Coronary artery (tissue), 2 donors: ENCODE measurements around the gene TJP1.

Source experiments
- DNase-seq: peaks from one replicate; pipeline ENCODE4 v3.0.0-alpha.2; 2017; ENCODE audit warnings: low spot score
- H3K27ac ChIP-seq, 2 donors: fragments of 200-600 bp; sonication (generic); one replicate each; pipeline ENCODE4 v1.5.1; 2016 to 2019
- H3K4me3 ChIP-seq: fragments of 200-600 bp; sonication (generic); 2 replicates; pipeline ENCODE4 v1.5.1; 2016; ENCODE audit warnings: mild to moderate bottlenecking, moderate library complexity
- CTCF ChIP-seq: fragments of 200-600 bp; sonication (generic); IDR thresholded peaks from one replicate; pipeline ENCODE4 v1.5.1; 2019; ENCODE audit warnings: antibody characterized with exemption

TJP1 gene

GRCh38 chr15:29863438-29863837, 41.2 kb upstream of the TJP1 start:
- H3K27ac ChIP-seq, result no peak overlapping the region
- TF ChIP-seq CTCF, result no peak
- no peak for DNase-seq
- no peak overlapping the region for H3K4me3 ChIP-seq

DNA sequence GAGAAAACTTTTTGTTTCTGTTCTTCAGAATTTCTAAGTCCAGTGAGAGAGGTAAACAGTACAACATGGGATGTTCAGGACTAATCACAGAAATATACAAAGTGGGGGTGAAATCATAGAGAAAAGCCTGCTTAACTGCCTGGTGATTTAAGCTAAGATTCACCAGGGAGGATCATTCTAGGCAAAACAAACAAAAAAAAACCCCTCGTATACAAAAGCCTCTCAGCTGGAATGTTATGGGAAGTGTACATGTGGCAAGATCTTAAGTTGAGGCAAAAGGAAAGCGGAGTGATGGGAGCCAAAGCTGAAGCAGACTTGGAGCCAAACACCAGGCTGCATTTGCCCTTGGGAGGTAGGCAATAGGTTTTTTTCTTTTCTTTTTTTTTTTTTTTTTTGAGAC, 40.0 kb upstream of the TJP1 start:
- DNase-seq, result no peak
- Histone ChIP-seq H3K27ac (no peak overlapping the region), H3K4me3 (no peak overlapping the region)
- TF ChIP-seq CTCF, result no peak

GRCh38 chr15:29860872-29861271, 38.6 kb upstream of the TJP1 start:
- DNase-seq, result no peak
- H3K4me3 ChIP-seq, result no peak overlapping the region
- TF ChIP-seq CTCF, result no peak
- no peak overlapping the region for H3K27ac ChIP-seq

GRCh38 chr15:29859973-29860715, 37.9 kb upstream of the TJP1 start:
- no peak overlapping the region for H3K4me3 ChIP-seq
- TF ChIP-seq CTCF, result no peak
- no peak for DNase-seq
- no peak overlapping the region for H3K27ac ChIP-seq

DNA sequence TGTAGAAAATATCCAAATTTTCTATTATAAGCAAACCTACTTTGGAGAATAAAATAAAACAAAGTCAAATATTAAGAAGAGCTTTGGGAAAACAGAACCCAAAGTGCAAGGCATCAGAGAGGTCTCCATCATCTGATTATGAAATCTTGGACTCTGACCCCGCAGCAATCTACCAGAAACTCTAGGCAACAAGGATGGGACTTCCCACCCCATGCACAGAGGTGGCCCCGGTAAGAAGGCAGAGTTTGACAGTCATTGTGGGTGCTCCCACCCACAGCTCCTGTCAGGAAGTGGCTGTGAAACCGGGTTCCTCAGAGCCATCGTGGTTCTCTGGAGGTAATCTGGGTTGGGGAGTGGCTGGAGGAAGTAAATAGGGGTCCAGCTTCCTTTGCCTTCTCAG, 37.0 kb upstream of the TJP1 start:
- no peak overlapping the region for H3K4me3 ChIP-seq
- no peak for DNase-seq
- H3K27ac ChIP-seq, result no peak overlapping the region
- TF ChIP-seq CTCF, result no peak

- DNase-seq, result no peak
- no peak overlapping the region for H3K4me3 ChIP-seq
- H3K27ac ChIP-seq, result no peak overlapping the region
- TF ChIP-seq CTCF, result no peak
These were observed 35.0 kb upstream of the TJP1 start for GRCh38 chr15:29857221-29857789.

- no peak overlapping the region for H3K27ac ChIP-seq
These were observed 32.1 kb upstream of the TJP1 start for GRCh38 chr15:29854413-29854812.

More at GRCh38 chr15:29854413-29854812, 32.1 kb upstream of the TJP1 start:
- no peak for TF ChIP-seq CTCF
- H3K4me3 ChIP-seq, result no peak overlapping the region
- DNase-seq, result no peak
